ENCODE measurements around the gene AQP3.
A peak's percentile ranks its signal among the peaks of the same experiment; 100 is the strongest.
"Not testable (repeated sequence)": the region's sequence is repeated elsewhere in the genome, so short reads cannot be mapped to it uniquely, and the experiment has no call there.

The AQP3 gene

DNA sequence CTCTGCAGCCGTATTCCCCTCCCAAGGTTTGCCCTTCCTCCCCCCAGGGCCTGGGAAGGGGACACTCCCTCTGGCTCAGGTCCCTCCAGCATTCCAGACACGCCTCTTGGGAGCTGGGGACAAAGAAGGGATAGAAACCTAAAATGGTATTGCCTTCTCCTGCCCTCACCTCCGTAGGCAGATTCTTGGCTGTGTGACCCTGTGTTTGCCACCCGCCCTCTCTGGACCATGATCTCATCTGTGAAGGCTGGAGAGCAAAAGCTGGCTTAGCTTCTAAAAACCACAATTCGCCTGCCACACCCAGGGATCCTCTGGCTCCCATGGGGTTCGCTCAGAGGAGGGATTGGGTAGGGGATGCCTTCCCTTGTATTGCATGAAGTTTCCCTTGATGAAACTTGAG is 7.7 kb downstream of the AQP3 start:
- no peak for DNase-seq

DNA sequence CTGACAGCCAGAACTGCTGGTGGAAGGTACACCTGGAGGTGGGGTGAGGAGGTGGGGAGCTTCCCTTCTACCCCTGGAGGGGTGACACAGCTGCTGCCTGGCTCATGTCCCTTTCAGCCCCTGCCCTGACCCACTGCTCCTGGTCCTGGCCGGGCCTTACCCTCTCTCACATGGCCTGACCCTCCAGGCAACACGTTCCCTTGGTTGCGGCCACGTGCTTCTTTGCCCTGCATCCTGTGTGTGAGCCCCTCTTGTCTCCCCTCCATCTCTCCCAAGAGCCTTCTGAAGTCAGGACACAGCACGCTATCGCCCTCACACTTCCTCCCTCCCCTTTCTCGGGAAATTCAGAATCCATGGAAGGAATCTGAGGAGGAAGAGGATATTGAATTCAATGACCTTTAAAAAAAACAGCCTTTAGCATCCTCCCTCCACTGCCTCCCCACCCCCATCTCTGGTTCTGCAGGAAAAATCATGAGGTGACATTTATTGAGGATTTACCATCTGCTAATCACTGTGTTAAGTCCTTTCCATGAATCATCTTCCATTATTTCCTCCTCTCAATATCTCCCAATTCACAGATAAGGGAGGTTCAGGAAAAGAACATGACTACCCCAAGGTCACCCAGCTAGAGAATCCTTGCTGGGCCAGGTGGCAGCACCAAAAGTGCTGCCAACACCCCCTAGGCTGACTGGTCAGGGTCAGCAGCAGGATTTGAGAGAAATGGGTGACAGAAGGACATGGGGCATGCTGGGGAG is 8.3 kb downstream of the AQP3 start:
- DNase-seq: no peak

DNA sequence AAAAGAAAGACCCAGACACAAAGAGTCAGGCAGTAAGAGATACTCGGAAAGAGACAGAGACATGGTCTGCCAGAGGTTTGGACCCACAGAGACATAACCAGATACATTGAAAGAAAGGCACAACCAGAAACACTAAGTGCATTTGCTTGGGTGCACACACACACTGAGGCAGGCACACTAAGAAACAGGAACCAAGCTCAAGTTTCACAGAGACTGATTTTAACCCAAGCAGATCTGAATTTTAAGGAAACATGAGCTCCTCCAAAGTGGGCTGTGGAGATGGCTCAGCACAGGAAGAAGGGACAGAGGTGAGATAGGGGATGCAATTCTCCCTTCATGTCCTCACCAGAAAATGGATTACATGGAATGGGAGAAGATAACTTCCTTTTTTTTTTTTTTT is 9.5 kb downstream of the AQP3 start:
- no peak for DNase-seq

DNA sequence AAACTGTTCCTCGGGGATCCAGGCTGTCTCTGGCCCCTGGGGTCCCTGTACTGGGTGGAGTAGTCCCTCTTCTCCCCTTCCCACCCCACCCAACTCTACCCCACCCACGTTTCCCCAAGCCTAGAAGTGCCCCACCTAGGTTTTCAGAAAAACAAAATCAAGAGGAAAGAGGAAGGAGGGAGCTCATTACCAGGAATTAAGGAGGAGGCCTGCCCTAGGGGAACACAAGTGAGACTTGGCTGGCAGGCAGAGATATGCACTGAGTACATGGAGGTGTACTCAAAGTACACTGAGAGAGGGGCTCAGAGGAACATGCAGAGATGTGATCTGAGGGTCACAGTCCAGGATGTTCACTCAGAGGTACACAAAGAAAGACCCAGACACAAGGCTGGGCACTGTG is 10.2 kb downstream of the AQP3 start:
- no peak for DNase-seq

DNA sequence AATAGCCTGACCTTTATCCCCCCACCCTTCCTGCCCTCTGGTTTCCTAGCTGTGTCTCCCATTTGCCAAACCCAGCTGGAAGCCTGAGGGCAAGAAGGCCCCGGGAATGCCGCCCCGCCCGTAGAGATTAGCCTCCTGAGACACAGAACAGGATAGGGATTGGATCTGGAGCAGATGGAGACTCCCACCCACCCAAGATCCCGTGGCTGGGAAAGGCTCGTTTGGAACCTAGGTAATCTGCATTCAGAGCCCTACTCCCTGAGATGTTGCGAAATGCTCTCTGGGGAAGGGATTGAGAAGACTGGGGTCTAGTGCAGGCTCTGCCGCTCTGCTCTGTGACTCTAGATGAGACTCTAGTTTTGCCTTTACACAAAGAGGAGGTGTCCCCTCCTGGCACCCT is 10.9 kb downstream of the AQP3 start:
- DNase-seq: no peak

DNA sequence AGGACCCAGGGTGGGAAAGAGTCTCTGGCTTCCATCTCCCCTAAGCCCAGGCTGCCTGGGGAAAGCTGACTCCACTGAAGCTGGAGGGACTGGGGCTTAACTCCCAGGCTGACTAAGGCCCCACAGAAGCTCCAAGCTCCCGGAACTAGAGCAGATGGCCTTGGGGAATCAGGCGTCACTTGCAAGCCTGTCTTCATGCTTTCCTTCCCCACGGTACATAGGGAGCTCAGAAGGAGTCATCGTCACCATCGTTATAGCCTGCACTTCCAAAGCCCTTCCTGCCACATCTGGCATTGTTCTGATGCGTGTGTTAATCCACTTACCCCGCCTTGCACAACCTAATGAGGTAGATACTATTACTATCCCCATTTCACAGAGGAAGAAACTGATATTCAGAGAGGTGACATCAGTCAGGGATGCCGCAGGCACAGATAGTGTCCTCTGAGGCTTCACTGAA is 11.5 kb downstream of the AQP3 start:
- DNase-seq: no peak

DNA sequence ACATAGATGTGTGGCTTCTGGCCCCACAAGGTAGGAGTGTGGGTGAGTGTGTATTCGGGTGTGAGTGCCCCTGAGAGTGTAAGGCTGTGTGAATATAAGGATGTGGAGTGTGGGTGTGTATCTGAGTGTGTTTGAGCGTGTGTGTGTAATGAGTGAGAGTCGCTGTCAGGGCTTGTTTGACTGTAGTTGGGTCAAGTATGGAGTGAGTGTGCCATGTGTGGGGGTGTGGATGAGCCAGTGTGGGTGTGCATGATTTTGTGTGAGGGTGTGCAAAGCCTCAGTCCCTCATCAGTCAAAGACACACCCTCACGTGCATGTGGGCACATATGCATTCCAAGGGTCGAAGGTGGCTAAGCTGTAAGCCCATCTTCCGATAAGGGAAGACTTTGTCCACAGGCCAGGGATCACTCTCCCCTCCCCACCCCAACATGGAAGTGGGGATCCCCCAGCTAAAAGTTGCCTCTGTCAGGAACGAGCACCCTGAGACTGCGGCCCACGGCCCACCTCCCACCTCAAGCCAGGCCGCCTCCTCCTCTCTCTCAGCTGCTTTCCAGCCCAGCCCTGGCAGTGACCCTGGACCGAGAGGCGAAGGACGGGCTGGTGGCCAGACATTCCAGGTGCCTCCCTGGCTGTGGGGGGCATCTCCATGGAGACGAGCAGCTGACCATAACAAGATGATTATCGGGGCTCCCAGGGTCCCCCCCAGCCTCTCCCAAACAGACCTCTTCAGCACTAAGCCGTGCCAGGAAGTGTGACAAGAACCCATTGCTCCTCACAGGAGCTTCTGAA is 12.9 kb downstream of the AQP3 start:
- DNase-seq: no peak

DNA sequence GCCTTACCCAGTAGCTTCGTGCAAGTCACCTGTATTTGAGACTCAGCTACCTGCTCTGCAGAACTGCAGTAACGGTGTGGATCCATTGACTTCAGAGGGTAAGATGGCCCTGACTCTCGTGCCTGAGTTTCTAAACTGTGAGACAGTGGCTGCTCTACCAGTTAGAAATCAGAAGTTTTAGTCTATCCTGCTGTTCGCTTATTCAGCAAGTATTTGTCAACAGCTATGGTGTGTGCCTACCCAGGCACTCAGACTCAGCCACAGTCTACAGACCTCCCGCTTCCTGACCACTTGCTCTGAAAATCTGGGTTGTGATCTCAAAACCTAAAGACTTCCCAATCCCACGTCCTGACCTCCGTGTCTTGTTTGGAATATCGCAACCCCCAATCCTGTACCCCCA is 13.5 kb downstream of the AQP3 start:
- no peak for DNase-seq

DNA sequence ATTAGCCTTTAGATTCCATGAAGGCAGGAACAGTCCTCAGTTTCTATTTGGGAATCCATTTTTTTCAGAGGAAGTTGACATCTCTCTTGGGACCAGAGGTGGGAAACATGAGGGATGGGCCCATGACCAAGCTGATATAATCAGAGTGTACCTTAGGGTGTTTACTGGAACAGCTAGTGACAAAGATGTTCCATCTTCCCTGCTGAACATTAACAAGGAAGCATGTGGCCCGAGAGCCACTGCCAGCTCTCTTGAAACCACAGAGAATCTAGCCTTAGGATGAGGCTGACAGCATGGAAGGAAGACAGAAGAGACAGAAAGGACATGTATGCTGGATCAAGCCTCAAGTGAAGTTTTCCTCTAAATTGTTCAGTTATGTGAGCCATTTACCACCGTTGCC is 16.0 kb downstream of the AQP3 start:
- DNase-seq: no peak

DNA sequence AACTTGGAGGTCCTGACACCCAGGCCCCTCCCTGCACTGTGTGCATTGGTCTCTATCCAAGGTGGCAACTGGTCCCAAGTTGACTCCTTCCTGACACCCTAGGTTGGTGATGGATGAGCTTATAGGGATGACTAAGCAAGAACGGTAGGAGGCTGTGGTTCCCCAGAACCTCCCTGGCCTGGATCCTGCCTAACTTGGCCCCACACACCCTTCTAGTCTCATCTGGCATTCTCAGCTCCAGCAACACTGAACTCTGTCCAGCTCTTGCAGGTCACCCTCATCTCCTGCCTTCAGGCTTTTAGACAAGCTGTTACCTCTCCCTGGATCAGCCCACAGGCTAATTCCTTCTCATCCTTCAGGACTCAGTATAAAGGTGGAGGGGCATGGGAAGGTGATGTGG is 16.5 kb downstream of the AQP3 start:
- no peak for DNase-seq

DNA sequence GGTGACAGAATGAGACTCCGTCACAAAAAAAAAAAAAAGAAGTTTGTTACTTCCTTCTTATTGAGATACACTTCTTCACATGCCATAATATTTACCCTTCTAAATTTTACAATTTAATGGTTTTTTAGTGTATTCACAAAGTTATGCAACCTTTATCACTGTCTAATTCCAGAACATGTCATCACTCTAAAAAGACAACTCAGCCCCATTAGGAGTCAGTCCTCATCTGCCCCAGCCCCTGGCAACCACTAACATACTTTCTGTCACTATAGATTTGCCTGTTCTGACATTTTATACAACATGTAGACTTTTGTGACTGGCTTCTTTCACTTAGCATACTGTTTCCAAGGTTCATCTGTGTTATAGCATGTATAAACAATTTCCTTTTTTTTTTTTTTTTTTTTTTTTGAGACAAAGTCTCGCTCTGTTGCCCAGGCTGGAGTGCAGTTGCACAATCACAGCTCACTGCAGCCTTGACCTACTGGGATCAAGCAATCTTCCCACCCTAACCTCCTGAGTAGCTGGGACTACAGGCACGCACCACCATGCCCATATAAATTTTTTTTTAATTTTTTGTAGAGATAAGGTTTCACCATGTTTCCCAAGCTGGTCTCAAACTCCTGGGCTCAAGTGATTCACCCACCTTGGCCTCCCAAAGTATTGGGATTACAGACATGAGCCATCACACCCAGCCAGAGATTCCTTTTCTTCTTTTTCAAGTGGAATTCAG is 18.0 kb downstream of the AQP3 start:
- DNase-seq: no peak

DNA sequence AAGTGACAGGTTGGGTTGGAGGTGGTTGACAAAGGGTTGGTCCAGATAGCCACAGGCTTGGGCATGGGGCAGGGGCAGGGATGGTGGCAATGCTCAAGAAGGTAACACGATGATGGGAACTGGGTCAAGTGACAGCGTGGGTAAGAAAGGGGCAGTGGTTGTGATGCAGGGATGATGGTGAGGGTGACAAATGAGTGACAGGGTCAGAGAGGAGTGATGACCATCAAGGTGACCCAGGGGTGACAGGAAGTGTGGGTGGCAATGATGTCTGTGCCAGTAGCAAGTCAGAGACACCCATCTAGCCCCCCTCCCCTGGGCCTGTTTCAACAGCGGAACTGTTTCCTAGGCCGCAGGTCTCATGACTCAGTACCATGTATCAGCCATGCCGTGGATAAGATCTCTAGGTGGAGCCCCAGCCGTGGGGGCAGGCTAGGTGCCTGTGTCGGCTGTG is 20.5 kb downstream of the AQP3 start:
- peak; percentile 39 for DNase-seq

DNA sequence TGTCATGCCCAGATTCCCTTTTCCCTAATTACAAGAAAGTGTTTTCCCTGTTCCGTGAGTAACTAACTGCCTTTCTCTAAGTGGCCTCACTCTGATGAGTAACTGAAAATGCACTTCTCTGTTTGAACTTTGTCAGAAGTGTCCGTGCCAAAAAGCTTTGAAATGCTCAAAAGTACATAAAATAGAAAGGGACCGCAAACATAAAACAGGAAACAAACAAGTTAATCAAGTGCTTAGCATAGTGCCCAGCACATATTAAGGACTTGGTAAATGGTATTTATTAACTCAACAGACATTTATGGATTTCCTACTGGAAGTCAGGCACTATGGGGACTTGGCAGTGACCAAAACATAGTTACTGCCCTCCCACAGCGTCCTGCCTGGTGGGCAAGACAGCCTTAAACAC is 22.3 kb downstream of the AQP3 start:
- no peak for DNase-seq

DNA sequence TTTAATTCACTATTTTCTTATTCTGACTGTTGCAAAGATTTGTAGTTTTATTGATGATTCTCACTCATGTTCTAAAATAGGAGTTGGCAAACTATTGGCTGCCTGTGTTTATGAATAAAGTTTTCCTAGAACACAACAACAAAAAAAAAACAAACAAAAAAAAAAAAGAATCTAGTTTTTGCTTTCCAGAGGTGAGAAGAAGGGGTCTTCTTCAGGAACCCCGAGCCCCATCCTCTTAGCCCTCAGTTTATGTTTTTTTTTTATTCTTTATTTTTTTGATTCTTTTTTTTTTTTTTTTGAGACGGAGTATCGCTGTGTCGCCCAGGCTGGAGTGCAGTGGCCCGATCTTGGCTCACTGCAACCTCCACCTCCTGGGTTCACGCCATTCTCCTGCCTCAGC is 22.9 kb downstream of the AQP3 start:
- not testable (repeated sequence) for DNase-seq

DNA sequence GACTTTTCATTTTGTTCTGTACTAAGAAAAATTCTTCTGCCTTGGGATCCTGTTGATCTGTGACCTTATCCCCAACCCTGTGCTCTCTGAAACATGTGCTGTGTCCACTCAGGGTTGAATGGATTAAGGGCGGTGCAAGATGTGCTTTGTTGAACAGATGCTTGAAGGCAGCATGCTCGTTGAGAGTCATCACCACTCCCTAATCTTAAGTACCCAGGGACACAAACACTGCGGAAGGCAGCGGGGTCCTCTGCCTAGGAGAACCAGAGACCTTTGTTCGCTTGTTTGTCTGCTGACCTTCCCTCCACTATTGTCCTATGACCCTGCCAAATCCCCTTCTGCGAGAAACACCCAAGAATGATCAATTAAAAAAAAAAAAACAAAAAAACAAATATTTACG is 23.4 kb downstream of the AQP3 start:
- DNase-seq: not testable (repeated sequence)

DNA sequence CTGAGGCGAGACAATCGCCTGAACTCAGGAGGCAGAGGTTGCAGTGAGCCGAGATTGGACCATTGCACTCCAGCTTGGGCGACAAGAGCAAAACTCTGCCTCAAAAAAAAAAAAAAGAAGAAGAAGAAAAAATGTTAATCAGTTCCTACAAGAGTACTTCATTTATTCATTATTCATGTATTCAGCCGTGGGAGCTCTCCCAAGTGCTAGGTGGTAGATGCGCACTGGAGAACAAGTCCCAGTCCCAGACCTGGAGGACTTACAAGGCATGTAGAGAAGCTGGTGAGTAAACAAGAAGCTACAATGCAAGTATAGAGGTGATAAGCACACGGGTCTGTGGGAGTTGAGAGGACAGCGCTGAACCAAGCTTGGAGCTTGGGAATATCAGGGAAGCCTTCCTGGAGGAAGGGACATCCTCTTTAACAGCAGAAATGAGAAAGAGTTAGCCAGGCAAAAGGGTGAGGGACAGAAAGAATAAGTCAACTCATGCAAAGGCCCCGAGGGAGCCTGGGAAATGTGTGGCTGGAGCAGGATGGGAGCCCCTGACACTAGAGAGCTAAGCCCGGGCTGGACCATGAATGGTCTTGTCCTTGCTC is 27.6 kb downstream of the AQP3 start:
- no peak for DNase-seq

DNA sequence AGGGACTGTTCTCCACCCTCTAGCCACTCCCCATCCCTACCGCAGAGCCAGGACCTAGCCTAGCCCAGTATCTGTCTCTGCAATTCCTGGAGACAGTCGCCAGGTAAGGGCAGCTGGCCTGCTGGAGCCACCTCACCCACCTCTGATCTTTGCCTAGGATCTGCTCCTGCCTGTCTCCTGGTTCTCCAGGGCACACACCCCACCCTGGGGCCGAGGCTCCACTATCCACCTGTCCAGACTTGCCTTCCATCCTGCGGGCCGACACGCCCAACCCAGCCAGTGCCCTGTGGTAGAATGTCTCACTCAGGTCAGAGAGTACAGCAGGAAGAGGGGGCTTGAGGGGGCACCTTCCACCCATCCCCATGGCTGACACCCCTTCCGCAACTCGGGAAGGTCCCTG is 29.3 kb downstream of the AQP3 start:
- DNase-seq: no peak

DNA sequence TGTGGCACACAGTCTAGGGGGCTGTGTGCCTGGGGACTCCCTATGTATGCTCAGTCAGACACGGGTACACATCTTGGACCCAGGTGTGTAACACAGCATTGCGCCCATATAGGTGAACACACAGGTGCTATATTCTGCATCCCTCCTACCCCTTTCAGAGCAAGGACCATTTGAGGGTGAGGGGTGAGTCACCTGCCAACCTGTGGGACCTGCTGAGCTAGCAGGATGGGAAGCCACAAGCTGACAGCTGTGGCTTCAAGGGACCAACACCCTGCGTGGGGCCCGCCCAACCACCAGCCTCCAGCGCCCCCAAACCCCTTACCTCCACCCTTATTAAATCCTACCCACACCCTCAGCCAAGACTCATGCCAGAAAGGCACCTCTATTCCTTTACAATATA is 30.4 kb downstream of the AQP3 start:
- DNase-seq: peak; percentile 31

DNA sequence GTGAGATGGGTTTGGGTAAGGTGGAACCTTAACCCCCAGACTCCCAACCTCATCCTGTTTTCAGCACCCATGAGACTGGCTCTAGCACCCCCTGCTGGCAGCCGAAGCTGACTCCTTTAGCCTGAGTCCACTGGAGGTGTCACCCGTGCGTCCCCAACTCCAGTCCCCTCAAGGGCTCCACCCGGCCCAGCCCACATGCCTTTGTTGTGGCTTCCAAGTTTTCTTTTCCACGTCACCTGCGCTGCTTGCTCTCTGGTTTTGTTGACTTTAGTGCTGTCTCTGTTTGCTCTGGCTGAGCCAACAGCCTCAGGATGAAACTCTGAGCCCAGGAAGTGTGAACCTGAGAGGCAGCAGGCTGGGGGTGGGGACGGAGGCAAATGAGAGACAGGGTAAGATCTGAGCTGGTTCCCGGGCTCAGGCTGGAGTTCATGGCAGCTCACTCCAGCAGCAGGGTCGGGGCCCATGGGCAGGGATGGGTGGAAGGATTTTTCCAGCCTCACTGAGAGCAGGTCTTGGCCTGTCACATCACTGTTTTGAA is 31.8 kb downstream of the AQP3 start:
- DNase-seq: peak; percentile 91

DNA sequence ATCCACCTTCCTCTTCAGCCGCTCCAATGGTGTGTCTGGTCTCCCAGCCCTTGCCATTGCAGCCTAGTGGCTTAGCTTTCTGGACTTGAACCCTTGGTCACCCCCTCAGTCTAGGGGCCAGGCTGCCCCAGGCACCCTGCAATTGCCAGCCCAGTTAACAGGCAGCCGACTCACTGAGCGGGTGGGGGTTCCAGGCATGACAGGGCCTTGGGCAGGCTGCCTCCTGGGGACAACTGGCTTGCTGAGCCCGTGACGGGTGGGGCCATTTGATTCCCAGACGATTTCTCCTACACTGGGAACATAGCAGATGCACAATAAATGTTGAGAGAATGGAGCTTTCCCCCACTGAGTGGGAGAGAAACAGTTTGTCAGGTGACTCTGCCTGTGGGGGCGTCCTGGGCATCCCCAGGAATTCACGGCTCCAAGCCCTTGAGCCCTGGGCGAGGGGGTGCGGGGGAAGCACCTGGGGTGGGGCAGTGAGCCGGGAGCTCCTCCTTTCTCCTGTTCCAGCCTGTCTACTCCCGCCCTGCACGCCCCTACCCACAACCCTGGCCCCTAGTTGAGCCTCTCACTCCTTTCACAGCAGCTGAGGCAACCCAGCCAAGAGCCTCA is 32.4 kb downstream of the AQP3 start:
- DNase-seq: no peak

DNA sequence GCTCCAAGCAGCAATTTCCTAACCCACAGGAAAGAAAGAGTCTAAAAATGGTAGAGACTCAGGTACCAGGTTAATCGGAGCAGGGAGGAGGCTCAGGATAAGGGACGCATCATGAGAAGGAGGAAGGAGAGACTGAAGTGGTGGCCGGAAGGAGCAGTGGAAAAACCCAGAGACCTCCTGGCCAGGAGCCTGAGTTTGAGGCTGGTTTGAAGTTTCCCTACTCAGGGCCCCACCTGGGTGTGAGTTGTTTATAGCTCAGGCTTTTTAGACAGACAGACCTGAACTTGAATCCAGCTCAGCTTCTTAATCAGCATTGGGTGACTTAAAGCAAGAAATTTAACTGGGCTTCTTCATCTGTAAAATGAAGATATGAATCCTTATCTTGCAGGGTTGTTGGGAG is 33.1 kb downstream of the AQP3 start:
- peak; percentile 10 for DNase-seq

DNA sequence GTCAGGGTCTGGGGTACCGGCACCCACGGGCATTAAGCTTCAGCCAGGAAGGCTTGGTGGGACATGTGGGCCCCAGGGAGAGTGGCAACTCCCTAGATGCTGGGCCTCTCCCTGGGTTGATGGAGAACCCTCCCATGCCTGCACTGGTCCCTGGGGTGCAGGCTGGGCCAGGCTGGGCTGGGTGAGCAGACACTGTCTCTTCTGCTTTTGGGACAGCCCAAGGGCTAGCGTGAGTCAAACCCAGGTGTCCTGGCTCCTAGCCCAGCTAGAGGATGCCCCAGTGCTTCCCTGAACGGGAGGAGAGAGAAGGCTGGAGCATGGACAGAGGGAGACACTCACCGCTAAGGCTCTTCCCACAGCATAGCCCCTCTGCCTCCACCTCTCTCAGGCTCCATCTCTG is 39.3 kb downstream of the AQP3 start:
- DNase-seq: no peak

DNA sequence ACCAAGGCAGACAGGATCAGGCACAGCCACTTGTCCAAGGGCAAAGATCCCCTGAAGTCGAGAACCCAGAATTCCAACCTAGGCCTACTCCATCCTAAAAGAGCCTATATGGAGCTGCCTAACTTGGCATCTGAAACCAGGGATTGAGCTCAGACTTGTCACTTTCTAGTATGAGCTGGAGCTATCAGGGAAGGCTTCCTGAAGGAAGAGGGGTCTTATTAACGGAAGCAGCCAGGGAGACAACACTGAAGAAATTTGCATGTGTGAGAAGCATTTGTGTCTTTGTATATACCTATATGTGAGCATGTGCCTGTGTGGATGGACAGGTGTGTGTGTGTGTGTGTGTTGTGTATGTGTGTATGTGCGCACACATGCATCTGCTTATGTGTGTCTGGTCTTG is 40.3 kb downstream of the AQP3 start:
- DNase-seq: no peak
